Measurements from ENCODE around the gene CCL21.
"Not testable (repeated sequence)": the region's sequence is repeated elsewhere in the genome, so short reads cannot be mapped to it uniquely, and the experiment has no call there.

CCL21 gene, protein sequence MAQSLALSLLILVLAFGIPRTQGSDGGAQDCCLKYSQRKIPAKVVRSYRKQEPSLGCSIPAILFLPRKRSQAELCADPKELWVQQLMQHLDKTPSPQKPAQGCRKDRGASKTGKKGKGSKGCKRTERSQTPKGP

DNA sequence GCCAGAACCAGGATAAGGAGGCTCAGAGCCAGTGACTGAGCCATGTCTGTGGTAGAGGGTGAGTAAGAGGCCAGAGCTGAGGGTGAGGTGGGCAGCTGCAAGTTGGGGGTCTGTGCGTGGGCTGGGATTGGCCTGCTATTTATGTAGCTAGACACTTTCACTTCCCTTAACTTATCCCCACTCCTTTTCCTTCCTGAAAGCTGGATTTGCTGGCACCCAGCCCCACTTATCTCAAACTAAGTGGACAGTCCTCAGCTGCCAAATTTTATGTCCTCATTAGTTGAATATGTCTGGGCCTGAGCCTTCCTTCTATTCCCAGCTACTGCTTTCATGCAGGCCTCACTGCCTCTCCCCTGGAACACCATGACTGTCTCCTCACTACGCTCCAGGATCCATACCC is at the start of gene CCL21:
Gene CCL21 (minus strand): TSS at position 114 of the 400 bp plus-strand sequence. CDS start 70 bp downstream, at position 44.
- no peaks in the 10 kb centered on the region for H3K4me1 ChIP-seq (ENCODE audit: insufficient read depth, low read length, severe bottlenecking)

DNA sequence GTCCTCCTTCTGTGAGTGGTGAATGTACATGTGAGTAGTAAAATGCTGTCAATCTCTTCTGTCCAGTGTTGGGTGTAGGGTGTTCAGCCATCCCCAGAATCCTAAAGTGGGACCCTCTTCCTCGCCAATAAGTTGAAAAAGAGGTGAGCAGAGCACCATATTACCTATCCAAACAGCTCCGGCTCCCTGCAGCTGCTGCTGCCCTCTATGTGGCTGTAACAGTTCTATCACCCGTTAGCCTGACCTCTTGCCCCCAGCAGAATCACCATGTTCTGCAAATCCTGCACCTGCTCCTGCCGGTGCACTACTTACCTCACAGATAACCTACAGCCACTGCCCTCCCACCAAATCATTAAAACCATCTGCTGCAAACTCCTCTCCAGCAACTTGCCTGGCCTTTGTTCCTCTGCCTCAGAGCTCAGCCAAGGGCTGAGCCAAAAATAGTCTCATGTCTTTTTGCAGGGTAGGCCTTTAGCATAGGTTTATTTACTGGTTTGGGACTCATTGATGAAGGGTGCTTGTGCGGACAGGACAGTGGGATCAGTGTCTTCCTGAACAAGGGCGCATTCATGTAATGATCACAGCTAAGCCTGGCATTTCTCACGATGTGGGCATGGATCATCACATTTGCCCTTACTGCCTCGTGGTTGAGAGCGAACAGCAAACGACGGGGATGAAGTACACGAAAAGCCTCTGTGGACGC is 49.6 kb upstream of the CCL21 start:
- Histone ChIP-seq H3K9me2 (ENCODE audit: low read depth, low read length) (no peaks in the 10 kb centered on the region), H3K9me3 (ENCODE audit: low read length) (no peaks in the 10 kb centered on the region), H3K4me1 (ENCODE audit: insufficient read depth, low read length, severe bottlenecking) (no peaks in the 10 kb centered on the region), H4K20me1 (ENCODE audit: insufficient read depth, low read length) (no peaks in the 10 kb centered on the region), H3K36me3 (ENCODE audit: insufficient read depth, low read length) (no peaks in the 10 kb centered on the region), H3K27ac (ENCODE audit: low read depth, low read length, poor library complexity, severe bottlenecking) (no peak overlapping the region), H3K27me3 (ENCODE audit: insufficient read depth, low read length) (no peaks in the 10 kb centered on the region; the same call in 1 of the 2 replicates), H3F3A (ENCODE audit: insufficient read depth, low read length) (no peaks in the 10 kb centered on the region), H3K4me2 (ENCODE audit: low read length) (no peak overlapping the region), H3K79me2 (ENCODE audit: insufficient read depth, low read length) (no peaks in the 10 kb centered on the region), H3K9ac (ENCODE audit: low read length) (no peak overlapping the region), H2AFZ (ENCODE audit: low read length) (no peak overlapping the region), H3K4me3 (ENCODE audit: low read depth, low read length, poor library complexity, severe bottlenecking) (no peak overlapping the region)
- TF ChIP-seq EZH2 (IDR thresholded peaks at IDR 0.05; ENCODE audit: borderline replicate concordance, low read length) = no peak
- TF ChIP-seq, protein P1, sequence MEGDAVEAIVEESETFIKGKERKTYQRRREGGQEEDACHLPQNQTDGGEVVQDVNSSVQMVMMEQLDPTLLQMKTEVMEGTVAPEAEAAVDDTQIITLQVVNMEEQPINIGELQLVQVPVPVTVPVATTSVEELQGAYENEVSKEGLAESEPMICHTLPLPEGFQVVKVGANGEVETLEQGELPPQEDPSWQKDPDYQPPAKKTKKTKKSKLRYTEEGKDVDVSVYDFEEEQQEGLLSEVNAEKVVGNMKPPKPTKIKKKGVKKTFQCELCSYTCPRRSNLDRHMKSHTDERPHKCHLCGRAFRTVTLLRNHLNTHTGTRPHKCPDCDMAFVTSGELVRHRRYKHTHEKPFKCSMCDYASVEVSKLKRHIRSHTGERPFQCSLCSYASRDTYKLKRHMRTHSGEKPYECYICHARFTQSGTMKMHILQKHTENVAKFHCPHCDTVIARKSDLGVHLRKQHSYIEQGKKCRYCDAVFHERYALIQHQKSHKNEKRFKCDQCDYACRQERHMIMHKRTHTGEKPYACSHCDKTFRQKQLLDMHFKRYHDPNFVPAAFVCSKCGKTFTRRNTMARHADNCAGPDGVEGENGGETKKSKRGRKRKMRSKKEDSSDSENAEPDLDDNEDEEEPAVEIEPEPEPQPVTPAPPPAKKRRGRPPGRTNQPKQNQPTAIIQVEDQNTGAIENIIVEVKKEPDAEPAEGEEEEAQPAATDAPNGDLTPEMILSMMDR (IDR thresholded peaks at IDR 0.05; ENCODE audit: low read length) = no peak

More for the DNA sequence above, at the start of gene CCL21:
- no peak within 1 kb of the TSS for H3K9ac ChIP-seq (ENCODE audit: low read length)
- H3K27ac ChIP-seq (ENCODE audit: low read depth, low read length, poor library complexity, severe bottlenecking) = no peak within 1 kb of the TSS
- TF ChIP-seq, protein P1 (IDR thresholded peaks at IDR 0.05; ENCODE audit: low read length) = no peak
- TF ChIP-seq EZH2 (IDR thresholded peaks at IDR 0.05; ENCODE audit: borderline replicate concordance, low read length) = no peak
- no peak within 1 kb of the TSS for H3K4me3 ChIP-seq (ENCODE audit: low read depth, low read length, poor library complexity, severe bottlenecking)
- no peak within 1 kb of the TSS for H2AFZ ChIP-seq (ENCODE audit: low read length)
- no peaks in the 10 kb centered on the region for H3K36me3 ChIP-seq (ENCODE audit: insufficient read depth, low read length)
- H3K79me2 ChIP-seq (ENCODE audit: insufficient read depth, low read length) = no peaks in the 10 kb centered on the region
- H3K27me3 ChIP-seq (ENCODE audit: insufficient read depth, low read length) = no peaks in the 10 kb centered on the region; the same call in 1 of the 2 replicates
- no peaks in the 10 kb centered on the region for H3F3A ChIP-seq (ENCODE audit: insufficient read depth, low read length)
- no peaks in the 10 kb centered on the region for H3K9me2 ChIP-seq (ENCODE audit: low read depth, low read length)
- H3K4me2 ChIP-seq (ENCODE audit: low read length) = no peak within 1 kb of the TSS
- no peaks in the 10 kb centered on the region for H4K20me1 ChIP-seq (ENCODE audit: insufficient read depth, low read length)
- no peaks in the 10 kb centered on the region for H3K9me3 ChIP-seq (ENCODE audit: low read length)

DNA sequence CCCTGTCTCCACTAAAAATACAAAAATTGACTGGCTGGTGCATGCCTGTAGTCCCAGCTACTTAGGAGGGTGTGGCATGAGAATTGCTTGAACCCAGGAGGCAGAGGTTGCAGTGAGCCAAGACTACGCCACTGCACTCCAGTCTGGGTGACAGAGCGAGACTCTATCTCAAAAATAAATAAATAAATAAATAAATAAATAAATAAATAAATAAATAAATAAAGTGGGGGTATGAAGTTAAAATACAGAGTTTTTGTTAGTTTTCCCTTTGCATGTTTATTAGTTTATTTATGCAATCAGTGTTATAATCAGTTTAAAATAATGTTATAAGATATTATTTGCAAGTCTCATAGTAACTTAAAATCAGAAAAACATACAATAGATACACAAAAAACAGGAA is 40.4 kb upstream of the CCL21 start:
- not testable (repeated sequence) for H3F3A ChIP-seq (ENCODE audit: insufficient read depth, low read length); H3K9ac ChIP-seq (ENCODE audit: low read length); H3K4me2 ChIP-seq (ENCODE audit: low read length); H3K9me3 ChIP-seq (ENCODE audit: low read length); H3K9me2 ChIP-seq (ENCODE audit: low read depth, low read length); H3K36me3 ChIP-seq (ENCODE audit: insufficient read depth, low read length); H3K27ac ChIP-seq (ENCODE audit: low read depth, low read length, poor library complexity, severe bottlenecking); H3K79me2 ChIP-seq (ENCODE audit: insufficient read depth, low read length); H2AFZ ChIP-seq (ENCODE audit: low read length); H3K4me3 ChIP-seq (ENCODE audit: low read depth, low read length, poor library complexity, severe bottlenecking); H3K4me1 ChIP-seq (ENCODE audit: insufficient read depth, low read length, severe bottlenecking); H4K20me1 ChIP-seq (ENCODE audit: insufficient read depth, low read length); H3K27me3 ChIP-seq (ENCODE audit: insufficient read depth, low read length)

All from OCI-LY1 (cell line).